HEK293 (cell line): Measurements from ENCODE around the gene KCNMA1.

Experiments used
- CTCF ChIA-PET: fragments of 350-600 bp; formaldehyde crosslinking; extraction: SDS; loops from one replicate; lab custom pipeline; 2021; ENCODE audit warnings: antibody characterized with exemption; lab: Yijun Ruan, JAX
- POLR2A ChIA-PET: fragments of 300-600 bp; formaldehyde crosslinking; extraction: SDS; loops from one replicate; lab custom pipeline; 2020; ENCODE audit warnings: antibody characterized with exemption, inconsistent platforms; lab: Yijun Ruan, JAX
- H3K27ac ChIP-seq: fragments of 200-500 bp; sonication (Bioruptor generic); 2 replicates; pipeline ENCODE4 v1.5.1; 2014; ENCODE audit warnings: low read depth, low read length, control low read depth, inconsistent platforms; ENCODE audit errors: extremely low read depth
- H3K36me3 ChIP-seq, 2 experiments: fragments of 200-500 bp in 1 of 2; sonication (Bioruptor generic) in 1 of 2; 1 replicate in 1 of 2; 2 replicates in 1 of 2; pipeline ENCODE4 v1.5.1; 2014 to 2017; ENCODE audit warnings: inconsistent platforms in 2 of 2, low read length in 2 of 2; ENCODE audit not compliant: control insufficient read depth in 2 of 2, insufficient read depth in 1 of 2
- H3K4me1 ChIP-seq: fragments of 200-500 bp; sonication (Bioruptor generic); 2 replicates; pipeline ENCODE4 v1.5.1; 2014; ENCODE audit warnings: mild to moderate bottlenecking, low read length, inconsistent platforms; ENCODE audit not compliant: control insufficient read depth, insufficient read depth
- H3K4me3 ChIP-seq: 2 replicates; pipeline ENCODE4 v1.5.1; 2011; ENCODE audit warnings: low read depth, mild to moderate bottlenecking, control low read depth, low read length, moderate library complexity
- H3K9me3 ChIP-seq: fragments of 200-500 bp; sonication (Bioruptor generic); 2 replicates; pipeline ENCODE4 v1.5.1; 2014; ENCODE audit warnings: low read depth, low read length, inconsistent platforms; ENCODE audit not compliant: control insufficient read depth, insufficient read depth
- CTCF ChIP-seq: fragments of 450-650 bp; formaldehyde crosslinking; IDR thresholded peaks from 2 replicates; pipeline ENCODE4 v1.5.1; 2016; ENCODE audit warnings: missing biosample characterization, missing genetic modification characterization
- GLIS2 ChIP-seq: fragments of 450-650 bp; formaldehyde crosslinking; IDR thresholded peaks from 2 replicates; pipeline ENCODE4 v1.5.1; 2016; ENCODE audit warnings: missing biosample characterization, missing genetic modification characterization
- PRDM4 ChIP-seq: fragments of 450-650 bp; formaldehyde crosslinking; IDR thresholded peaks from 2 replicates; pipeline ENCODE4 v1.5.1; 2017; ENCODE audit warnings: missing biosample characterization, missing genetic modification characterization
- PRDM6 ChIP-seq: fragments of 450-650 bp; formaldehyde crosslinking; IDR thresholded peaks from 2 replicates; pipeline ENCODE4 v1.5.1; 2017; ENCODE audit warnings: missing biosample characterization, missing genetic modification characterization
- ZNF513 ChIP-seq: fragments of 450-650 bp; IDR thresholded peaks from 2 replicates; pipeline ENCODE4 v1.5.1; 2018; ENCODE audit warnings: missing biosample characterization, missing genetic modification characterization
- ZNF518A ChIP-seq: fragments of 450-650 bp; formaldehyde crosslinking; conservative IDR thresholded peaks from 2 replicates; pipeline ENCODE4 v1.5.1; 2016; ENCODE audit warnings: low read depth, missing biosample characterization, missing genetic modification characterization
- ZNF707 ChIP-seq: fragments of 450-650 bp; formaldehyde crosslinking; IDR thresholded peaks from 2 replicates; pipeline ENCODE4 v1.5.1; 2016; ENCODE audit warnings: missing biosample characterization, missing genetic modification characterization

The KCNMA1 gene

GRCh38 chr10:77196614-77197013 is 441.0 kb downstream of the KCNMA1 start:
- Histone ChIP-seq H3K27ac (no peak overlapping the region), H3K9me3 (no peaks in the 10 kb centered on the region)

More at GRCh38 chr10:77196614-77197013, 441.0 kb downstream of the KCNMA1 start:
- no peaks in the 10 kb centered on the region for H3K36me3 ChIP-seq
- TF ChIP-seq ZNF707 (tag by site-specific recombination) (no peak), ZNF518A (tag by site-specific recombination) (no peak), GLIS2 (tag by site-specific recombination) (no peak), ZNF513 (no peak), PRDM6 (tag by site-specific recombination) (no peak), CTCF (tag by site-specific recombination) (no peak), PRDM4 (tag by site-specific recombination) (no peak)
- TF ChIP-seq, all 188 proteins: peak for 0
- H3K4me1 ChIP-seq: peaks cover 7% of the 10 kb centered on the region; the same call in 1 of the 2 replicates
- CTCF ChIA-PET: interaction anchor here (0.7 to 1.4 kb wide), 4 partner anchors 23 to 501 kb away, joined by 3 to 7 read pairs (median 4); no protein-coding TSS in a partner anchor
- POLR2A ChIA-PET: no interaction called here
- H3K4me3 ChIP-seq: no peak overlapping the region
